ENCODE data around the gene ALDH1L2.

DNA sequence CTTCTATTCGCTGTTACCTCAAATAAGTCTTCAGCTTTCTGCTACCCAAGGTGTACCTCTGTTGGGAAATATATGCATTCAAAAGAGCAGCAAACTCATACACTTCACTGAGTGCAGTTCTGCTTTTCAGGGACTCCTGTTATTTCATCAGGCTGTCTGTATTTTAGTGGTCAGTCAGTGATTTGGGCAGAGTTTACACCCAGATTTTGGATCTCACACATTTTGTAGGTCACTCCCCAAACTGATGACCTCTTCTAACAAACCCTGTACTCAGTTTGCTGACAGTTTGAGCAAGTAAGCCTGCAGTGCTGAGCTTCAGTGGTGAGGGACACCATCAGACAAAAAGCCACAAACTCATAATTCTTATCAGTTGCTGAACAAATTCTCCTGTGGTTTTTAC lies 15.1 kb upstream of the ALDH1L2 start:
- TF ChIP-seq, protein P1, sequence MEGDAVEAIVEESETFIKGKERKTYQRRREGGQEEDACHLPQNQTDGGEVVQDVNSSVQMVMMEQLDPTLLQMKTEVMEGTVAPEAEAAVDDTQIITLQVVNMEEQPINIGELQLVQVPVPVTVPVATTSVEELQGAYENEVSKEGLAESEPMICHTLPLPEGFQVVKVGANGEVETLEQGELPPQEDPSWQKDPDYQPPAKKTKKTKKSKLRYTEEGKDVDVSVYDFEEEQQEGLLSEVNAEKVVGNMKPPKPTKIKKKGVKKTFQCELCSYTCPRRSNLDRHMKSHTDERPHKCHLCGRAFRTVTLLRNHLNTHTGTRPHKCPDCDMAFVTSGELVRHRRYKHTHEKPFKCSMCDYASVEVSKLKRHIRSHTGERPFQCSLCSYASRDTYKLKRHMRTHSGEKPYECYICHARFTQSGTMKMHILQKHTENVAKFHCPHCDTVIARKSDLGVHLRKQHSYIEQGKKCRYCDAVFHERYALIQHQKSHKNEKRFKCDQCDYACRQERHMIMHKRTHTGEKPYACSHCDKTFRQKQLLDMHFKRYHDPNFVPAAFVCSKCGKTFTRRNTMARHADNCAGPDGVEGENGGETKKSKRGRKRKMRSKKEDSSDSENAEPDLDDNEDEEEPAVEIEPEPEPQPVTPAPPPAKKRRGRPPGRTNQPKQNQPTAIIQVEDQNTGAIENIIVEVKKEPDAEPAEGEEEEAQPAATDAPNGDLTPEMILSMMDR (IDR thresholded peaks at IDR 0.05): no peak
- TF ChIP-seq, protein P2, sequence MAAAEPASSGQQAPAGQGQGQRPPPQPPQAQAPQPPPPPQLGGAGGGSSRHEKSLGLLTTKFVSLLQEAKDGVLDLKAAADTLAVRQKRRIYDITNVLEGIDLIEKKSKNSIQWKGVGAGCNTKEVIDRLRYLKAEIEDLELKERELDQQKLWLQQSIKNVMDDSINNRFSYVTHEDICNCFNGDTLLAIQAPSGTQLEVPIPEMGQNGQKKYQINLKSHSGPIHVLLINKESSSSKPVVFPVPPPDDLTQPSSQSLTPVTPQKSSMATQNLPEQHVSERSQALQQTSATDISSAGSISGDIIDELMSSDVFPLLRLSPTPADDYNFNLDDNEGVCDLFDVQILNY (CRISPR knock-in tag; IDR thresholded peaks at IDR 0.05): no peak
- TF ChIP-seq TEAD4 (CRISPR knock-in tag; IDR thresholded peaks at IDR 0.05): no peak
- TF ChIP-seq, protein P3, sequence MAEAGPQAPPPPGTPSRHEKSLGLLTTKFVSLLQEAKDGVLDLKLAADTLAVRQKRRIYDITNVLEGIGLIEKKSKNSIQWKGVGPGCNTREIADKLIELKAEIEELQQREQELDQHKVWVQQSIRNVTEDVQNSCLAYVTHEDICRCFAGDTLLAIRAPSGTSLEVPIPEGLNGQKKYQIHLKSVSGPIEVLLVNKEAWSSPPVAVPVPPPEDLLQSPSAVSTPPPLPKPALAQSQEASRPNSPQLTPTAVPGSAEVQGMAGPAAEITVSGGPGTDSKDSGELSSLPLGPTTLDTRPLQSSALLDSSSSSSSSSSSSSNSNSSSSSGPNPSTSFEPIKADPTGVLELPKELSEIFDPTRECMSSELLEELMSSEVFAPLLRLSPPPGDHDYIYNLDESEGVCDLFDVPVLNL (CRISPR knock-in tag; IDR thresholded peaks at IDR 0.05; ENCODE audit: borderline replicate concordance, low read depth): no peak
- TF ChIP-seq, protein P4, sequence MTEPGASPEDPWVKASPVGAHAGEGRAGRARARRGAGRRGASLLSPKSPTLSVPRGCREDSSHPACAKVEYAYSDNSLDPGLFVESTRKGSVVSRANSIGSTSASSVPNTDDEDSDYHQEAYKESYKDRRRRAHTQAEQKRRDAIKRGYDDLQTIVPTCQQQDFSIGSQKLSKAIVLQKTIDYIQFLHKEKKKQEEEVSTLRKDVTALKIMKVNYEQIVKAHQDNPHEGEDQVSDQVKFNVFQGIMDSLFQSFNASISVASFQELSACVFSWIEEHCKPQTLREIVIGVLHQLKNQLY (CRISPR knock-in tag; IDR thresholded peaks at IDR 0.05): no peak
- TF ChIP-seq, protein P5, sequence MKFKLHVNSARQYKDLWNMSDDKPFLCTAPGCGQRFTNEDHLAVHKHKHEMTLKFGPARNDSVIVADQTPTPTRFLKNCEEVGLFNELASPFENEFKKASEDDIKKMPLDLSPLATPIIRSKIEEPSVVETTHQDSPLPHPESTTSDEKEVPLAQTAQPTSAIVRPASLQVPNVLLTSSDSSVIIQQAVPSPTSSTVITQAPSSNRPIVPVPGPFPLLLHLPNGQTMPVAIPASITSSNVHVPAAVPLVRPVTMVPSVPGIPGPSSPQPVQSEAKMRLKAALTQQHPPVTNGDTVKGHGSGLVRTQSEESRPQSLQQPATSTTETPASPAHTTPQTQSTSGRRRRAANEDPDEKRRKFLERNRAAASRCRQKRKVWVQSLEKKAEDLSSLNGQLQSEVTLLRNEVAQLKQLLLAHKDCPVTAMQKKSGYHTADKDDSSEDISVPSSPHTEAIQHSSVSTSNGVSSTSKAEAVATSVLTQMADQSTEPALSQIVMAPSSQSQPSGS (CRISPR knock-in tag; IDR thresholded peaks at IDR 0.05; ENCODE audit: borderline replicate concordance, low read depth): no peak
- TF ChIP-seq, protein P6, sequence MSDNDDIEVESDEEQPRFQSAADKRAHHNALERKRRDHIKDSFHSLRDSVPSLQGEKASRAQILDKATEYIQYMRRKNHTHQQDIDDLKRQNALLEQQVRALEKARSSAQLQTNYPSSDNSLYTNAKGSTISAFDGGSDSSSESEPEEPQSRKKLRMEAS (CRISPR knock-in tag; IDR thresholded peaks at IDR 0.05): no peak
- TF ChIP-seq, protein P7, sequence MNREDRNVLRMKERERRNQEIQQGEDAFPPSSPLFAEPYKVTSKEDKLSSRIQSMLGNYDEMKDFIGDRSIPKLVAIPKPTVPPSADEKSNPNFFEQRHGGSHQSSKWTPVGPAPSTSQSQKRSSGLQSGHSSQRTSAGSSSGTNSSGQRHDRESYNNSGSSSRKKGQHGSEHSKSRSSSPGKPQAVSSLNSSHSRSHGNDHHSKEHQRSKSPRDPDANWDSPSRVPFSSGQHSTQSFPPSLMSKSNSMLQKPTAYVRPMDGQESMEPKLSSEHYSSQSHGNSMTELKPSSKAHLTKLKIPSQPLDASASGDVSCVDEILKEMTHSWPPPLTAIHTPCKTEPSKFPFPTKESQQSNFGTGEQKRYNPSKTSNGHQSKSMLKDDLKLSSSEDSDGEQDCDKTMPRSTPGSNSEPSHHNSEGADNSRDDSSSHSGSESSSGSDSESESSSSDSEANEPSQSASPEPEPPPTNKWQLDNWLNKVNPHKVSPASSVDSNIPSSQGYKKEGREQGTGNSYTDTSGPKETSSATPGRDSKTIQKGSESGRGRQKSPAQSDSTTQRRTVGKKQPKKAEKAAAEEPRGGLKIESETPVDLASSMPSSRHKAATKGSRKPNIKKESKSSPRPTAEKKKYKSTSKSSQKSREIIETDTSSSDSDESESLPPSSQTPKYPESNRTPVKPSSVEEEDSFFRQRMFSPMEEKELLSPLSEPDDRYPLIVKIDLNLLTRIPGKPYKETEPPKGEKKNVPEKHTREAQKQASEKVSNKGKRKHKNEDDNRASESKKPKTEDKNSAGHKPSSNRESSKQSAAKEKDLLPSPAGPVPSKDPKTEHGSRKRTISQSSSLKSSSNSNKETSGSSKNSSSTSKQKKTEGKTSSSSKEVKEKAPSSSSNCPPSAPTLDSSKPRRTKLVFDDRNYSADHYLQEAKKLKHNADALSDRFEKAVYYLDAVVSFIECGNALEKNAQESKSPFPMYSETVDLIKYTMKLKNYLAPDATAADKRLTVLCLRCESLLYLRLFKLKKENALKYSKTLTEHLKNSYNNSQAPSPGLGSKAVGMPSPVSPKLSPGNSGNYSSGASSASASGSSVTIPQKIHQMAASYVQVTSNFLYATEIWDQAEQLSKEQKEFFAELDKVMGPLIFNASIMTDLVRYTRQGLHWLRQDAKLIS (CRISPR knock-in tag; IDR thresholded peaks at IDR 0.05; ENCODE audit: borderline replicate concordance): no peak
- TF ChIP-seq, protein P8, sequence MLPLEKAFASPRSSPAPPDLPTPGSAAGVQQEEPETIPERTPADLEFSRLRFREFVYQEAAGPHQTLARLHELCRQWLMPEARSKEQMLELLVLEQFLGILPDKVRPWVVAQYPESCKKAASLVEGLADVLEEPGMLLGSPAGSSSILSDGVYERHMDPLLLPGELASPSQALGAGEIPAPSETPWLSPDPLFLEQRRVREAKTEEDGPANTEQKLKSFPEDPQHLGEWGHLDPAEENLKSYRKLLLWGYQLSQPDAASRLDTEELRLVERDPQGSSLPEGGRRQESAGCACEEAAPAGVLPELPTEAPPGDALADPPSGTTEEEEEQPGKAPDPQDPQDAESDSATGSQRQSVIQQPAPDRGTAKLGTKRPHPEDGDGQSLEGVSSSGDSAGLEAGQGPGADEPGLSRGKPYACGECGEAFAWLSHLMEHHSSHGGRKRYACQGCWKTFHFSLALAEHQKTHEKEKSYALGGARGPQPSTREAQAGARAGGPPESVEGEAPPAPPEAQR (CRISPR knock-in tag; IDR thresholded peaks at IDR 0.05): no peak

All from WTC11 (cell line).